ENCODE data around the gene NR1D1.
A peak's percentile ranks its signal among the peaks of the same experiment; 100 is the strongest.

The NR1D1 gene

DNA sequence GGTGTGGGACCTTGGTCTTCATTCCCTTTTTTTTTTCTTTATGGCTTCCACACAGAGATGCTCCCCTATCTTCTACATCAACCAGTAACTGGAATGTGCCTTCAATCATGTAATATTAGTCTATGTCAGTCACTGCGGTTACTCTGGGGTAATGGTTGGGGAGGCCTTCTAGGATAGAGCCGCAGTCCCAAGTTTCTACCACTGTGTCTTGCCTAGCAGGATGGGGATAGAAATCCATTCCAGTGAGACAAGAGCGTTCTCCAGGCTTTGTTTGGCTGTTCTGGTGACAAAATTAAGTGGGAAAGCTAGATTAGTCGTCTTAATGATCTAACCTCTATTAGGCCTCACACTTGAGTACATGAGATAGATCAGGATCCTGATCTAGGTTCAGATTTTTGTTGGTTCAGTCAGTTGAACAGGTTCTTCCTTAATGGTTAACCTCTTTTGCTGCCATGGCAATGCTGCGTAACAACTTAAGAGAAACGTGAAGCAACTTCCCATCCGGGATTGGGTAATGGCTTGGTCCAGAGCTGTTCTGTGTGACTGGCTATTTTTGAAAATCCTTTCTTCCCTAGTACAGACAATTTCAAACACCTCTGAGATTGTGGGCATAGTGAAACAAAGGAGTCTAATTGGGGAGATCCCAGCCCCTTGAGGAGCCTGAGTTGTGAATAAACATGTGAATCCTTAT lies 30.1 kb upstream of the NR1D1 start:
- Histone ChIP-seq H3K79me2 (ENCODE audit: insufficient read depth, low read length) (peaks cover 3% of the 10 kb centered on the region; the same call in 1 of the 2 replicates), H3K9ac (ENCODE audit: low read length) (no peak overlapping the region), H3K36me3 (ENCODE audit: insufficient read depth, low read length) (peaks cover 99% of the 10 kb centered on the region)

DNA sequence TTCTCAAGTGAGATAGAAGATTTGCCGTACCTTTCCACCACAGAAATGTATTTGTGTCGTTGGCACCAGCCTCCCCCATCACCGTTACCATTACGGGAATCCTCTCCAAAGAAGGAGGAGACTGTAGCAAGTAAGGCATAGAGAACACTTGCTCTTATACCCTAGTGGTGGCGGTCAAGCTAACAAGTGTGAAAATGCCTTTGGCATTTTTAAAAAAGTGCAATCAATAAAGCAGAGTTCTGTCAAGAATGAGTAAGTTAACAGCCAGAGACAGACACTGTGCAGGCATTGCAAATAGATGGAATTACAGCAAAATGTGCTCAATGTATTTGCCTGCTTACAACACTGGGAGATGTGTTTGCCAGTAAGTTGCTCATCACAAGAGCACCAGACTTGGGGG lies 29.1 kb upstream of the NR1D1 start:
- H3K9ac ChIP-seq (ENCODE audit: low read length): no peak overlapping the region
- H3K4me1 ChIP-seq (ENCODE audit: insufficient read depth, low read length, severe bottlenecking): peaks cover 8% of the 10 kb centered on the region
- no peaks in the 10 kb centered on the region for H3K9me3 ChIP-seq (ENCODE audit: low read length)
- no peak for TF ChIP-seq EZH2 (IDR thresholded peaks at IDR 0.05; ENCODE audit: borderline replicate concordance, low read length)
- TF ChIP-seq, protein P1, sequence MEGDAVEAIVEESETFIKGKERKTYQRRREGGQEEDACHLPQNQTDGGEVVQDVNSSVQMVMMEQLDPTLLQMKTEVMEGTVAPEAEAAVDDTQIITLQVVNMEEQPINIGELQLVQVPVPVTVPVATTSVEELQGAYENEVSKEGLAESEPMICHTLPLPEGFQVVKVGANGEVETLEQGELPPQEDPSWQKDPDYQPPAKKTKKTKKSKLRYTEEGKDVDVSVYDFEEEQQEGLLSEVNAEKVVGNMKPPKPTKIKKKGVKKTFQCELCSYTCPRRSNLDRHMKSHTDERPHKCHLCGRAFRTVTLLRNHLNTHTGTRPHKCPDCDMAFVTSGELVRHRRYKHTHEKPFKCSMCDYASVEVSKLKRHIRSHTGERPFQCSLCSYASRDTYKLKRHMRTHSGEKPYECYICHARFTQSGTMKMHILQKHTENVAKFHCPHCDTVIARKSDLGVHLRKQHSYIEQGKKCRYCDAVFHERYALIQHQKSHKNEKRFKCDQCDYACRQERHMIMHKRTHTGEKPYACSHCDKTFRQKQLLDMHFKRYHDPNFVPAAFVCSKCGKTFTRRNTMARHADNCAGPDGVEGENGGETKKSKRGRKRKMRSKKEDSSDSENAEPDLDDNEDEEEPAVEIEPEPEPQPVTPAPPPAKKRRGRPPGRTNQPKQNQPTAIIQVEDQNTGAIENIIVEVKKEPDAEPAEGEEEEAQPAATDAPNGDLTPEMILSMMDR (IDR thresholded peaks at IDR 0.05; ENCODE audit: low read length): no peak
- no peaks in the 10 kb centered on the region for H3K27me3 ChIP-seq (ENCODE audit: insufficient read depth, low read length)
- no peak overlapping the region for H3K4me3 ChIP-seq (ENCODE audit: low read depth, low read length, poor library complexity, severe bottlenecking)
- H3K27ac ChIP-seq (ENCODE audit: low read depth, low read length, poor library complexity, severe bottlenecking): no peak overlapping the region
- no peak overlapping the region for H3K4me2 ChIP-seq (ENCODE audit: low read length)
- H3K36me3 ChIP-seq (ENCODE audit: insufficient read depth, low read length): peaks cover 92% of the 10 kb centered on the region
- no peaks in the 10 kb centered on the region for H3K9me2 ChIP-seq (ENCODE audit: low read depth, low read length)
- H2AFZ ChIP-seq (ENCODE audit: low read length): no peak overlapping the region
- no peaks in the 10 kb centered on the region for H3F3A ChIP-seq (ENCODE audit: insufficient read depth, low read length)
- H3K79me2 ChIP-seq (ENCODE audit: insufficient read depth, low read length): peaks cover 13% of the 10 kb centered on the region
- no peaks in the 10 kb centered on the region for H4K20me1 ChIP-seq (ENCODE audit: insufficient read depth, low read length)

More for the DNA sequence above, 30.1 kb upstream of the NR1D1 start:
- Histone ChIP-seq H3K9me2 (ENCODE audit: low read depth, low read length) (no peaks in the 10 kb centered on the region), H3K27me3 (ENCODE audit: insufficient read depth, low read length) (no peaks in the 10 kb centered on the region), H2AFZ (ENCODE audit: low read length) (no peak overlapping the region), H3K9me3 (ENCODE audit: low read length) (no peaks in the 10 kb centered on the region), H3K27ac (ENCODE audit: low read depth, low read length, poor library complexity, severe bottlenecking) (no peak overlapping the region), H3K4me1 (ENCODE audit: insufficient read depth, low read length, severe bottlenecking) (no peaks in the 10 kb centered on the region), H4K20me1 (ENCODE audit: insufficient read depth, low read length) (no peaks in the 10 kb centered on the region), H3K4me3 (ENCODE audit: low read depth, low read length, poor library complexity, severe bottlenecking) (no peak overlapping the region), H3F3A (ENCODE audit: insufficient read depth, low read length) (no peaks in the 10 kb centered on the region), H3K4me2 (ENCODE audit: low read length) (no peak overlapping the region)
- TF ChIP-seq, protein P1 (IDR thresholded peaks at IDR 0.05; ENCODE audit: low read length): no peak
- TF ChIP-seq EZH2 (IDR thresholded peaks at IDR 0.05; ENCODE audit: borderline replicate concordance, low read length): no peak

DNA sequence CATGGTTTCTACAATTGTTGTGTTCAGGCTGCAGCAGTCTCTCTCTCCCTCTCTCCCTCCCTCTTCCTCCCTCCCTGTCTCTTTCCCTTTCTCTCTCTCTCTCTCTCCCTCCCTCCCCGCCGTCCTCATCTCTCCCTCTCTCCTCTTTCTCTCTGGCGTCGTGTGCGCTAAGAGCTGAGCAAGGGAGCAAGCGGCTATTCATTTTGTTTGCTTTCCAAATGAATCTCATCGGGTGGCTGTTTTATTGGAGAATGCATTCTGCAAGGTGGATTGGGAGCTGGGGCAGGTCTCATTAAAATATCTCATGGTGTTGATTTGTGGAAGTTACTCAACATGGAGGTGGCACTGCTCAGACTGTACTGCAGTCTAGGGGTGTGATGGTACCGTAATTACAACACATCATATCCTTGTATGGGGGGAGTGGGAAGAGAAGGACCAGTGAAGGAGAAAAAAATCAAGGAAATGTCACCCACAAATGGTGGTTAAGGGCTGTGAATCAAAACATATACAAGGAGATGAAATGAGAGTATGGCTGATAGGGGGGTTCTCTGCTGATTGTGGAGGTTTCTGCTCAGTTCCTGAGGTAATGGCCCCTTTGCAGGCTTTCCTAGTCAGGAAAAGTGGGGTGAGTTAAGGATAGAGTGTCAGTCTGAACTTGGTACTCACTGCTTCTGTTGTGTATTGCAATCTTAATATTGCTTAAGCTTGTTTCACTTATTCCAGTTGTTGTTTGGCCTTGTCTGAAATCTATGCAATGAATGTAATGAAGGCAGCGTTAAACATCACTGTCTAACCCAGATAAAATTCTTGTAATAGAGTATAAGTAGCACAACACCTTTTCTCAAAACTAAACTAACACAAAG lies 24.1 kb upstream of the NR1D1 start:
- Histone ChIP-seq H3K9ac (ENCODE audit: low read length) (peak overlapping the region; percentile 97; the same call in 1 of the 2 replicates), H3K9me3 (ENCODE audit: low read length) (no peaks in the 10 kb centered on the region), H3K4me1 (ENCODE audit: insufficient read depth, low read length, severe bottlenecking) (peaks cover 30% of the 10 kb centered on the region), H4K20me1 (ENCODE audit: insufficient read depth, low read length) (no peaks in the 10 kb centered on the region), H3K36me3 (ENCODE audit: insufficient read depth, low read length) (peaks cover 43% of the 10 kb centered on the region), H3K4me2 (ENCODE audit: low read length) (peak overlapping the region; percentile 92), H3K79me2 (ENCODE audit: insufficient read depth, low read length) (peaks cover 33% of the 10 kb centered on the region), H3K4me3 (ENCODE audit: low read depth, low read length, poor library complexity, severe bottlenecking) (peak overlapping the region; percentile 98), H2AFZ (ENCODE audit: low read length) (no peak overlapping the region), H3K9me2 (ENCODE audit: low read depth, low read length) (no peaks in the 10 kb centered on the region), H3K27ac (ENCODE audit: low read depth, low read length, poor library complexity, severe bottlenecking) (no peak overlapping the region), H3F3A (ENCODE audit: insufficient read depth, low read length) (no peaks in the 10 kb centered on the region), H3K27me3 (ENCODE audit: insufficient read depth, low read length) (no peaks in the 10 kb centered on the region)
- no peak for TF ChIP-seq EZH2 (IDR thresholded peaks at IDR 0.05; ENCODE audit: borderline replicate concordance, low read length)
- TF ChIP-seq, protein P1 (IDR thresholded peaks at IDR 0.05; ENCODE audit: low read length): no peak

Measured in OCI-LY1 (cell line).